Activated CD8-positive, alpha-beta memory T cell treated with anti-CD3 and anti-CD28 coated beads, Interleukin-2, amount 50 U/mL, for 1 hour (primary cell): ENCODE data around the gene UROS.

Experiments used
- DNase-seq: peaks from one replicate; pipeline ENCODE4 v3.0.0-alpha.2; 2020; ENCODE audit errors: extremely low read depth

UROS gene

DNA sequence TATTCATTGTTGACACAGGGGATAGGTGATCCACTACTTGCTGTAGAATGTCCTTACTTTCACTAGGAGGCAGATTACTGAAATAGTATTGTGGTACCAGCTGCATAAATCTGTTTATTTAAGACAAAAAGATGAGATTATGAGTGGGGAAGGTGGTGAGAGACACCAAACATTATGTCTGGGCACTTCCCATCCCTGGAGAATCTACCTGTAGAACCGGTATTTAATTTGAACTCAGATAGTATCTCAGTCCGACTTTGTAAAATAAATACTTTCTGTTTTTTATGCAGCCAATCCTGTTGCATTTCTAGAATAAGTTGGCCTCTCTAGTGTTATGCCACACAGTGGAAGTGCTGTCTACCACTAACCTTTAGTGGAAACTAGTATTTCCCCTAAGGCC is 13.7 kb upstream of the UROS start:
- DNase-seq: no peak

- DNase-seq: no peak
Measured at GRCh38 chr10:125828311-125828710, 5.3 kb upstream of the UROS start.

GRCh38 chr10:125827133-125827532 is 4.1 kb upstream of the UROS start:
- DNase-seq: no peak

DNA sequence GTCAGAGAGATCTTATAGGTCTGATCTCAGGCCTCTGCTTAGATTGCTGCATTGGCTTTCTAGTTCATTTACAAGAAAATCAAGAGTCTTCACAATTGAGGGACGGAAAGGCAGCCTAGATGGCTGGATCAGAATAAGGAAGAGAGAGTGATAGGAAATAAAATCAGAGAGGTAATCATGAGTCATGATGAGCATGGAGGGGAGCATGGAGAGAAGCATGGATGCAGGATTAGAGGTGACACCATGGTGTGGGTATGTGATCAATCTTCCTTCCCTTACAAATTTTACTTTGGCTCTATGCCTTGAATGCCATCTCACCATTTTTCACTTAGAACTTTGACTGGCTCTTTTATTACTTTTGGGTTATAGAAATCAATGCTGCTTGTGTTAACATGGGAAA is 1.7 kb upstream of the UROS start:
- no peak for DNase-seq

DNA sequence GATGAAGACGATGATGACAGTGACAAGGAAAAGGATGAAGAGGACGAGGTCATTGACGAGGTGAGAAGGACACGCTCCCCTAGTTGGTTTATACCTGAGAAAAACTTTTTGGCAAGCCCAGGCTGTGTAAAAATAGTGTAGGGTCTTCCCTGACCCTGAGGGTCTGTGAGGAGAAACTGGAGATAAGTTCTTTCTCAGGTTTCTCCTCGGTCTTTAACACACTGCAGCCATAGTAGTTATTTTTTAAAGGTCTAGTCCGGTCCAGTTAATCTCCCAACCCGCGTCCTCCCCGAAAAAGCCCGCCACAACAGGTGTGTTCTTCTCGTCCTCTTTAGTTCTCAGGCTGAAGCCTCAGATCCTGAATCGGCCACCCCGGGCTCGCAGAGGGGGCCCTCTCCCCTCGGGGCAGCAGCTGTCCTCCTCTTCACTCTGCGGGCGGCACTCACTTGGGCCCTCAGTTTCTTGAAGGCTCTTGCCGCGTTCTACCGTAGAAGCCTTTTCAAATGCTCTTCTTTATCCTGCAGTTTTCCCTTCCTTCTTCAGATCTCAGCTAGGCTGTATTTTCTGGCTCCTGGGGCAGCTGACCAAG is 699 bp upstream of the UROS start:
- no peak for DNase-seq

DNA sequence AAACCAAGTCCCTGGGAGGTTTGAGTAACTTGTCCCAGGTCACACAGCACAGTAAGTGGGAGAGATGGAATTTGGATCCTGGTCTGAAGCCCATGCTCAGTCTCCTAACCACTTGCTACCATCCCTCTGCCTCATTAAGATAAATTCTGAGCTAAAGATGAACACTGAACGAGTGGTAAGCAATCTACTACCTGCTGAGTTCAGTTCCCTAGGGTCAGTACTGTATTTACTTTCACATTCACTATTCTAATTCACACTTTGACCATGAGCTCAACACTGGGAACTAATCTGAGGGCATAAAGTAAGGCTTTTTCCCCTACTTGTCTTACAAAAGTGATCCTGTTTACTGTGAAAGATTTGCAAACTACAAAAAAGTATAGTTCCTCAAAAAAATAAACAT is 2.4 kb downstream of the UROS start:
- no peak for DNase-seq

DNA sequence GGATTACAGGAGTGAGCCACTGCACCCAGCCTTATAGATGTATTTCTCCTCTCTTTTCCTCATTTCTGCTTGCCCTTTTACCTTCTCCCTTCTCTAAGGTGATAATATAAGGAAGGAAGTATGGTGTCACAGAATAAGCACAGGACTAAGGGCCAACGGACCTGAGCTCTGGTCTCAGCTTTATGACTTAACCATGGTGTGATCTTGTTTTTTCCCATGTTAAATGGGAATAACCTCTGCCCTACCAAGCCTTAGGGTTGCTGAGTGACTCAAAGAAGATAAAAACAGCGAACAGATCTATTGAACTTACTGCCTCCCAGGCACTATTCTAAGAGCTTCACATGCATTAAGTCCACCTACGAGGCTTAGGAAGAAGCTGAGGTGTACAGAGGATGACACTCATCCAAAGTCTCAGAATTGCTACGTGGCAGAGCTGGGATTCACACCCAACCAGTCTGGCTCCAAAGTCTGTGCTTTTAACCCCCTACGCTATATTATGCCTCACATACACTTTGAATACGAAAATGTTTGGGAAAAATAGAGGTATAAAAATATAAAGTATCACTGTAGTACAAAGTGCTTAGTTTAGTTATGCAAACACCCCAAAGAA is 5.6 kb downstream of the UROS start:
- no peak for DNase-seq

- DNase-seq: no peak
Measured at GRCh38 chr10:125816548-125816947, 6.5 kb downstream of the UROS start.

DNA sequence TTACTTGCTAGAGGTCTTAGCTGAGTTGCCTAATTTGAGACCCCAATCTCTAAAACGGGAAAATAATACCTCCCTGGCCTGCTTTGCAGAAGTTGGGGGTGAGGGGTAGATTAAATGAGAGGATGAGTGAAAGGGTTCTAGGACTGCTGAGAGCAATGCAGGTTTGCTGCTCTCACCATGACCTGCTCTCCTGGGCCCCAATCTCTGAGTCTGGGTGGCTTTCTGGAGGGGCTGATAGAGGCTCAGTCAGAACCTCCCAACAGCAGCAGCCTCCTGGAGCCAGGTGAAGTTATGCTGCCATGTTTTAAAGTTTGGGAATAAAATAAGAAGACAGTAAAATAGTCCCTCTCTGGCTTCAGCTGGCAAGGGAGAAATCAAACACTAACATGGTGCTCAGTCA is 7.3 kb downstream of the UROS start:
- DNase-seq: no peak

GRCh38 chr10:125812128-125812750 is 10.8 kb downstream of the UROS start:
- no peak for DNase-seq

DNA sequence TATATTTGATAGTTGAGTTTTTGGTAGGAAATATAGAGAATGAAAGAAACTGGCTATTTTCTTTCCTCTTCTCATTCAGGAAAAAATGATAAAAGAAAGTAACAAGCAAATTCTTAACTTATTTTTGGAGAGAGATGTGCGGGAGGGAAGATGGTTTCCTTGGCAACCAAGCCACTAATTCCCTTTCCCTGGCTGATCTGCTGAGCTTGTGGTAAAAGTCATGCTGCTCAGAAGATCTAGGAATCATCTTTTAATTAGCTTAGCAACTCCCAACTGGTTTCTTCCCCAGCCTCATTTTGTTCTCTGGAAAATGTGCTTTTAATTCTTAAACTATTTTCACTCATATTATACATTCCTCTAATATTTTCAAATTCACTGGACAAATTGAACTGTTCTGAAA is 11.8 kb downstream of the UROS start:
- no peak for DNase-seq

- DNase-seq: no peak
Measured at GRCh38 chr10:125808047-125808446, 15.0 kb downstream of the UROS start.

- DNase-seq: no peak
Measured at GRCh38 chr10:125802739-125803138, 20.3 kb downstream of the UROS start.

GRCh38 chr10:125802131-125802530 is 20.9 kb downstream of the UROS start:
- DNase-seq: no peak

- no peak for DNase-seq
Measured at GRCh38 chr10:125801574-125801973, 21.5 kb downstream of the UROS start.

DNA sequence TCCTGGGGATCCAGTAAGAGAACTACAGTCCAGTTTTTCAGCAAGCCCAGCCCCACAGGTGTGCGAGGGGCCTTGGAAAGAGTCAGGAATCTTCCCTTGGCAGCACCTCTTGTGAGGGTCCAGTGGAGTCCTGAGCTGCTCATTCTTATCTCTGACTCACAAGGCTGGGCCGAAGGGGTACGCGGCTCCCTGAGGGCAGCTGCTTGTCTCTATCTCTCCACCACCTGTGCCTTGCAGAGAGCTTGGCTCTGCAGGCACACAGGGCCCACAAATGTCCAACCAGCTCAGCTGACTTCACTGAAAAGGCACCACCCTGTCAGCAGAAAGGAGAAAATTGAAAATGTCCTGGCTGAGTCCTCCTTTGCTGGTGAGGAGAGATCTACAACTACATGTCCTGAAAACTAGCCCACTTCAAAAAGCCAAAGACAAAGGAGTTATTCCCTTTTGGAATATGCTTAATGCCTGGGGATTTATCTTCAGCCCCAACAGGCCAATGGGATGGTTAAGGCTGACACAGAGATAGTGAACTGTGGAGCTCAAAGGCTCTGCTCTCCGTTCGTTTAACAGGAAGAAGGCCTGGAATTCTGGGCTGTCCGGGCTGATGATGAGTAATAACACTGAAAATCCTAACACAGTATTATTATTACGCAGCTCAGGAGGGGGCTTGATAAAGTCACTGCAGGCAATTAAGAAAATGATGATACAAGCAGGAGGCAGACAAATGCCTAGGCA is 23.4 kb downstream of the UROS start:
- DNase-seq: no peak

DNA sequence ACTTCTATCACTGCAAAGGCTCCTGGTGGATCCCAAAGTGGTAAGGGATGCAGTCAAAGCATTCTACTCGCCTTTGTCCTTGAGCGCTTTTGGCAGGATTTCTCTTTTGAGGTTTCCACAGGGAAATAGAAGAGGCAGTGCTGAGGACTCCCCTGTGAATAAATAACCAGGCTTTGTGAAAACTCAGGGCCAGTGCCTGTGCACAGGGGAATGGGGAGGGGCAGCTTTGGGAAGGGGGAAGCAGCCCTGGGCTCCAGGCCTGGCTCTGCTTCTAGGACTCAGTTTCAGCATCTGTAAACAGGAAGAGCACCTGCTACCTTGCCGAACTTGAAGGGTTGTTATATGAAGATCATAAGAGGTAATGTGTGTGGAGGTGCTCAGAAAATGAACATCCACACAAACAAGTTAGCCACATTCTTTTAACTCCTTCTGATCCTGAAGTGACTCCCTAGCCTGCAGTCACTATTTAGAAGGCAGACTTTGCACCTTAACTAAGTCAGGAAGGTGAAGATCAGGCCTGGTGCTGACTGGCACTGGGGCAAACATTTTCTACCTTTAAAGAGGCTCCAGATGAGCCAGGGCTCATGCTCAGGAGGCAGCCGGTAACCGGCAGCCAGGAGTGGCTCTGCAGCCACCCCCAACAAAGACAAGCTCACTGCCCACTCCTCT is 24.9 kb downstream of the UROS start:
- DNase-seq: no peak

GRCh38 chr10:125797424-125797823 is 25.6 kb downstream of the UROS start:
- no peak for DNase-seq

GRCh38 chr10:125795637-125796190 is 27.3 kb downstream of the UROS start:
- DNase-seq: no peak

- no peak for DNase-seq
Measured at GRCh38 chr10:125795128-125795527, 27.9 kb downstream of the UROS start.

- DNase-seq: no peak
Measured at GRCh38 chr10:125792342-125793300, 30.4 kb downstream of the UROS start.
